ENCODE measurements around the gene PPP1R9A.

The PPP1R9A gene

GRCh38 chr7:95267754-95268153 is 360.4 kb downstream of the PPP1R9A start:
- DNase-seq = no peak

DNA sequence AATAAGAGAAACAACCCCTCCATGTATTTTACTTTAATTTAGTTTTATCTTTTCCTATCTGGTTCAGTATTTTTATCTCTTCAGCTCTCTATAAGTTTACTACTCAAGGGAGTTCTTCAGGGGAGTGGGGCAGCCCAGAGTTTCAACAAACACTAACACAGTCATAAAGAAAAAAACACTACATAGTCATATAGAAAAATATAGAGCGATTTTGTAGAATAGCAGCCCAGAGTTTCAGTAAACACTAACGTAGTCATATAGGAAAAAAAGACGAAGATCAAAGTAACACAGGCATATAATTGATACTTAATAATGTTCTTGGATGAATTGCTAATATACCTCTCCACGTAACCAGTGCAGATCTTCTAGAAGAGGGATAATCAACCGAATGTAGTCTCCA is 362.2 kb downstream of the PPP1R9A start:
- DNase-seq = no peak

DNA sequence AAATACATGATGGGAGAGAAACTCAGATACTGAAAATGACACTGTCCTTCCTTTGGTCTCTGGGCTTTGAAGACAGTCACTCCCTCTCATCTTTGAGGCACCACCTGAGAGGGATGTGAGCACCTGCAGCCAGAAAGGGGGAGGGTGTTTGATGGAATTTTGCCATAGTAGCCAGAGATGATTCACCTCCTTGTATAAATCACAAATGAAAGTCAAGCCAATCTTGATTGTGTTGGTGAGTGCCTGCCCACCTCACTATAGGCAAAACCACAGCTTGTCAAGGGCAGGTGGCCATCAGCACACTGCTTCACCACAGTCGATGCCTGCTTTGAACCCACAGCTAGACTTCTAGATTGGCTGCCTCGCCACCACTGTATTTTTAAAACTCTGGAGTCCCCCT is 368.7 kb downstream of the PPP1R9A start:
- no peak for DNase-seq

DNA sequence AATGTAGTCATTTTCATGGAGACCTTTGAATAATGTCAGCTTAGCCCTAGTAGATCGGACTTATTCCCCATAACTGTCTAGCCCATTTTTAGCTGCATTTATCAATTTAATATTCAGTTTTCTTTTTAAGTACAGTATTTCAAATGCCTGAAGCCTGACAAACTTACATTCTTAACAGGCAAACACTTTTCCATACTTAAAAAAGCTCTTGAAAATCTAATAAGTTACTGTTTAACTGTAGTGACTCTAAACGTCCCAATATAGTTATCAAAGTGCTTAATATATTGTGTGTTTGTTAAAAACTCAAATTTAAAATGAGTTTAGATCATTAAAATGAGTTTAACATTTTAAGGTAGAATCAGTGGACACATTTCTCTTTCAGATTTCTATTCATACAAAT is 372.0 kb downstream of the PPP1R9A start:
- DNase-seq = no peak

DNA sequence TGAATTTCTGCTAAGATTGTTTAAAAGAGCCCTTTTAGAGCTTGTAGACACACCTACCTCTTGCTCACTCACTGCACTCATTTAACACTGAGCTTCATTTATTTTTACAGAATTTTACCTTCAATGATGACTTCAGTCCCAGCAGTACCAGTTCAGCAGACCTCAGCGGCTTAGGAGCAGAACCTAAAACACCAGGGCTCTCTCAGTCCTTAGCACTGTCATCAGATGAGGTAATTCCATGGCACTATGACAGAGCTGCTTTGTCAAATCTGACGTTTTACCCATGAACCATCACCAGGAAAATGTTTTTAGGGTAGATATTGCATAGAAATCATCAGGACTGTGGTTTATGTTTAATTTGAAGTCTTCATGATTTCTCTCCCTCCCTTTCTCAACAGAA is 378.7 kb downstream of the PPP1R9A start:
- no peak for DNase-seq

GRCh38 chr7:95290166-95290830 is 382.9 kb downstream of the PPP1R9A start:
- DNase-seq = no peak

DNA sequence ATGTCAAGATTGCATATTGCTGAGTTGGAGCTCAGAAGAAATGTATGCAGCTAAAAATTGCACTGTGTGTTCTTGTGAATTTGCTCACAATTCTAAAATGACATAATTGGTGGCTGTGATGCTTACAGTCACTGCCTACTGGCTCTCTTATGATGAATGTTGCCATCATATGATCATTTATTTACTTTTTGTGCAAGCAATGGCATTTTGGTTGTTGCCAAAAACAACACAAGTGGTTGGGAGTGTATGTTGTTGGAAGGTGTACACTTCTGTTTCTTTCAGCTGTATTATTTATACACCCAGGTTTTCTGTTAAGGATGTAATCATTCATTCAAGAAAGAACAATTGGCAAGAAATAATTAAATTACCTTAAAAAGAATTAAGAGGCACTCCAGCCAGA is 388.0 kb downstream of the PPP1R9A start:
- no peak for DNase-seq

GRCh38 chr7:95296456-95296855 is 389.1 kb downstream of the PPP1R9A start:
- DNase-seq = no peak

DNA sequence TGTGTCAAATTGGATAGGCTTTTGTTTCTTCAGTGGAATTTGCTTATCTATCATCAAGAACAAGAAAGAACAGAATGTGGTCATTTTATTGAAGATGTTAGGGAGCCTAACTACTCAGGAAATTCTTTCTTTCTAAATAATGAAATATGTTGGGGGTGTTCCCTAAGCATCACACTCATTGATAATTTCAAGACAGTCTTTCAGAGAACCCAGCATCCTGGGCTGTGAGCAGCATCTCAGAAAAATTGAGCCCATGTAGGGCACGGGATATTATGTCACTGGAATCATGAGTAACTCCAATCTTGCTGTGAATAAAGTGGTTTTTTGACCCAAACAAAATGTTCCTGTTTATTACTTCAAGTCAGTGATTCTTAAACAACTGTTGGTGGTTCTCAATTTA is 389.6 kb downstream of the PPP1R9A start:
- DNase-seq = no peak

- DNase-seq = no peak
These were observed 390.7 kb downstream of the PPP1R9A start for GRCh38 chr7:95298091-95298490.

- no peak for DNase-seq
These were observed 395.9 kb downstream of the PPP1R9A start for GRCh38 chr7:95303013-95303905.

DNA sequence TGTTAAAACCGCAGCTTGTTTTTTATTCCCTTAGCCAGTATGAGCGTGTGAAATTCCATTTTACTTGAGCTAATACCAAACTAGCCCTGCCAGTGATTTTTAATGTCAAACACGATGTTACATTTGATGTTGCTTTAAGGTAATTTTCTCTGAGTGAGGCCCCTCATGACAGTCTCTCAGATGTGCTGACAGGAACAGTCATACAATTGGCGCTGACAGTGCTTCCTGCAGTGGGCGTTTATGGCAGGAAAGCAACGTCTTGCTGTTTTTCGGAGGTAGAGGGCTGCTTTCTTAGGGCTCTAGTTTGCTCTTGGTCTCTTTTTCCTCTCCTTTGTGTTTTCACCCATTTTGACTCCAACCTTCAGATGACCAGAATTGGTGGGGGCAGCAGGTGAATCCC is 397.6 kb downstream of the PPP1R9A start:
- no peak for DNase-seq

- DNase-seq = no peak
These were observed 402.6 kb downstream of the PPP1R9A start for GRCh38 chr7:95309951-95310350.

GRCh38 chr7:95311389-95311788 is 404.0 kb downstream of the PPP1R9A start:
- no peak for DNase-seq

DNA sequence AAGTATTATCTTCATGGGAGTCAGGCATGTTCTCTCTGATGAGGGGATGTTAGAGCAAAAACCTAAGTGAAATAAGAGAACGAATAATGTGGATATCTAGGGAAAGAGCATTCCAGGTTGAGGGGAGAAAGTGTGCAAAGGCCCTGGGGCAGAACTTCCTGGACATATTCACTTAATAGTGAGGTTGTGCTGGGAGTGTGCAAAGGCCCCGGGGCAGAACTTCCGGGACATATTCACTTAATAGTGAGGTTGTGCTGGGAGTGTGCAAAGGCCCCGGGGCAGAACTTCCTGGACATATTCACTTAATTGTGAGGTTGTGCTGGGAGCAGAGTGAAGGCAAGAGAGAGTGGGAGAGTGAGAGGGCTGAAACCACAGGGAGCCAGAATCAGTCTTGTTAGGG is 405.2 kb downstream of the PPP1R9A start:
- DNase-seq = no peak

DNA sequence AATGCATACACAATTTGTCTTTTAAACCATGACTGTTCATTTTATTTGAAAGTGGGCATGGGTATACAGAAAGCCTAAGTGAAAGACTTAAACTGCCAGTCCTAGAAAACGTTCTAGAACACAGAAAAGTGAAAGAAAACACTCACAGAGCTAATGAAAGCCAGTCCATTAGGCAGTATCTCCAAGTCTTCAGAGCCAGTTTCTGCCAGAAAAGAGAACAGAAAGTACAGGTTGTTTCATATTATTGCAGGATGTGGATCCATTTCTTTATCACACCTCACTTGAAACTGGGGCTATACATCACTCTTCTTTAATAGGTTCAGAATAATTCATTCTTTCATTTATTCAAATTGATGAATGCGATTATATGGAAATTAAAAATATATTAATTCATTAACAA is 409.2 kb downstream of the PPP1R9A start:
- no peak for DNase-seq

DNA sequence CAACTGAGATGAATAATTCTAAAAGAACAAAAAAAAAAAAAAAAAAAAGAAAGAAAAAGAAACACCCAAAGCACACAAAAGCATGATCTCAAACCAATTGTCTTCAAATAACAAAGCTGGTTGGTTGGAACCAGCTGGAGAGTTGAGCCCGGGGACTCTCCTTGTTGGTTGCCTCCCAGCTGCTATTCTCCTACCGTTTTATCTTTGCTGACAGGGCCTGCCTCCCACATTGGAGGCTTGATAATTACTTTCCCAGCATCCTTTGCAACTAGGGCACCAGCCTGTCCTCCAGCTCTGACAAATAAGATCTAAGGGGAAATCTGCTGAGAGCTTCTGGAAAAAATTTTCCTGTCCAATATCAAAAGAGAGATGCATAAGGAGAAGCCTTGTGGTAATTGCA is 410.2 kb downstream of the PPP1R9A start:
- no peak for DNase-seq

GRCh38 chr7:95317966-95318365 is 410.6 kb downstream of the PPP1R9A start:
- no peak for DNase-seq

GRCh38 chr7:95318501-95319100 is 411.2 kb downstream of the PPP1R9A start:
- no peak for DNase-seq

DNA sequence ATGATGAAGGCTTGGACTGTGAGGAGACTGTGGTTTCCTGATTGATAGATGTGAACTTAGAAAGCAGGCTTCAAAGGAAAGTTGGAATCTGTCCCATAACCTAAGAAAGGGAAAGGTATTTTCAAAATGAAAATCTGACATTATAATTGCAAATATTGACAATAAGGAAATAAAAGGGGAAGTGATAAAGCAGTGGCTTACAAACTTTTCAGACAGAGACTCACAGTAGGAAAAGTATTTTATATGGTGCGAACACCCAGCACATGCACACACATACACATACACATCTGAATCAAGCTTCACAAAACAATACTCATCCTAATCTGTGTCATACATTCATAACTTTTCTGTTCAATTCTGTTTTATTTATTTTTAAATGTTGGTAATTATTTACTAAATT is 412.2 kb downstream of the PPP1R9A start:
- no peak for DNase-seq

GRCh38 chr7:95320651-95321050 is 413.3 kb downstream of the PPP1R9A start:
- no peak for DNase-seq

GRCh38 chr7:95321720-95322119 is 414.3 kb downstream of the PPP1R9A start:
- no peak for DNase-seq

DNA sequence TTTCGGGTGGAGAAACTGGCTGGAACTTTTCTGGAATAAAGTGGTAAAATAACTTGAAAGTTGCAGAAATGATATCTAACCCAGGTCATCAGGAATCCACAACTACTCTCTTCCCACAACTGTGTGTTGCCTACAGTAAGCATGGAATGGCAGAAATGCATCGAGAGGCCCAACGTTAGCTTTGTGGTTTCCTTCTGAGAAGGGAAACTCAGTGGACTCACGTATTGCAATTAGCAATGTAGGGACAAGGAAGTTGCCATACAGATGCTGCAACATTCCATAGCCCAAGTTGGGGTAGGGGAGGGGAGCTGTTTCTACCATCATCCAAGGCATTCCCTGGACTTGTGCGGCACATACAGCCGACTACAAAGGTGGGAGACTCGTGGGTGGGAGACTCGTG is 415.0 kb downstream of the PPP1R9A start:
- no peak for DNase-seq

GRCh38 chr7:95322854-95323253 is 415.5 kb downstream of the PPP1R9A start:
- DNase-seq = no peak
